Stimulated activated CD4-positive, alpha-beta T cell treated with anti-CD3 and anti-CD28 coated beads, Interleukin-2, amount 100 ng/mL, for 4 hours (primary cell): Measurements from ENCODE around the gene LCP2.
A peak's percentile ranks its signal among the peaks of the same experiment; 100 is the strongest.
"Not testable (repeated sequence)": the region's sequence is repeated elsewhere in the genome, so short reads cannot be mapped to it uniquely, and the experiment has no call there.

ENCODE experiments used
- DNase-seq: peaks from one replicate; pipeline ENCODE4 v3.0.0-alpha.2; 2020; ENCODE audit warnings: low read depth

The LCP2 gene

DNA sequence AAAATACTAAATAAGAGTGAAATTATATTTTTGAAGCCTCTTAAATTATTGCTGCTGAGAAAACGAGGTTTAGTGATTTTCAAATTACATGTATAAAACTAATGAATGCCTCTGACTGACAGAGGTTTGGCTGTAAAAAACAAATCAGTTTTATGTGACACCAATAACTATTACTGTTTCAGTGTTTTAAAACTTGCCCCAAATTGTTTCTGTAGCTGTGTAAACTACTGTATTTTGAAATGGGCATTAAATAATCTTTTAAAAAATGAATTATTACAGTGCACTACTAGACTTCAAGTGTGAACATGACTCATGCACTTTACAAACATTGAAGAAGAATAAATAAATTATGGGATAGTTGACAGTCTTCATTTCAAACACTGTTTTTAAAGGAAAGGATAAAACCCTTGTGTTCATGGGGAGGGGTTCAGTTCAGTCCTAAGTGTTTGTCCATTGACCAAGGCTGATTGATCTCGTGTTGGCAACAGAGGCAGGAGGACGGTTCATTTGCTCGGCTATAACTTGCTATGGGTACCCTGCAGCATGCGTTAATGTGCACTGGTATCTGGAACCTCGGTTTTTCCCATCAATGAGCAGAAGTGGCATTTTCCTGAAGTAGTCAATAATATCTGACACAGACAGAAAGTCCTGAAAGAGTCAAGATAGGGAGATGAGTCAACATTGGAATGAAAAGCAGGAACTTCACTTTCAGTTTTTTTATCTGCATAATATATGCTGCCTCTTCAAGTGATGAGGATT is 49.2 kb downstream of the LCP2 start:
- DNase-seq, result no peak

DNA sequence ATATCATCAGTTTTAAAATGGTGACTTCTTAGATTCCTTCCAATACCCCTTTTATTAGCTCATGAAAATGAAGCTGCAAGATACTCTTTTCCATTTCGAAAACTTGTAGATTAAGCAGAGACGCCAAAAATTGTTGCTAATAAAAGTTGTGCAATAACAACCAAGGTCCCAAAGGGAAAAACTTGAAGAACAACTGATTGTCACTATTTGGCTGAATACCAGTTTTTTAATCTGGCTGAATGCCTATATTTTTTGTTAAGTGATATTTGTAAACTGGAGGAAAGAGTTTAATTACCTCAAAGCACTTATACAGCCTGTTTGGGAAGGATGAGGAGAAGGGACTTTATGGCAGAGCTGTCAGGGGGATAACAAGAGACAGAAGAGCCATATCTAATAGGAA is 50.2 kb downstream of the LCP2 start:
- no peak for DNase-seq

DNA sequence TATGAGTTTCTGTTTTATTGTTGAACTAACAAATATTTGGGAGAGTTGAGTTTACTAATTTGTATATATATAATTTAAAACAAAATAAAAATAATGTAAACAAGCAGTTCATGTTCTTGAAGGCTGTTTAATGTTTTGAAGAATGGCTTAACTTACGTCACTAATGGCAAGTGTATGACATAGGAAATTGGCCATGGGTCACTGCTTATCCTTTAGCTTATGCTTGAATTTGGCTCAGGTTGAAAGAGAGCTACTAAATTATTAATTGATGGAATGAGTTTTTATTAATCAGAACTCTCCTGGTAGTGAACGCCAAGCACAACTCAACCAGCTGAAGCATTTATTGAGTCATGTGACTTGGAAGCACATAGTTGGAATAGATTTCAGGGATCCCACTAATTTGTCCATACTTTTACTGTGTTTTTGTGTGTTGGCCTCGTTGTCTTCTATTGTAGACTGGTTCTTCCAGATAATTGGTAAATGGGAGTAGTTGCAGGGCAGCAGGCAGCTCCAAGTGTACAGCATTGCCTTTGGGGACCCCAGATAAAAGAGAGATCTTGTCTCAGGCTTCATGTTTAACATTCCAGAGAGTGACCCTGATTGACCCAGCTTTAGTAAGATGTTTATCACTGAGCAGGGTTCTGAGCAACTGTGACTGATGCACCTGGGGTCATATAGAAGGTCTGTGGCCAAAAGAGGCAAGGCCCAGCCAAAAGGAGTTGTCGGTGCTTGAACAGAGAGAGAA is 51.3 kb downstream of the LCP2 start:
- no peak for DNase-seq

DNA sequence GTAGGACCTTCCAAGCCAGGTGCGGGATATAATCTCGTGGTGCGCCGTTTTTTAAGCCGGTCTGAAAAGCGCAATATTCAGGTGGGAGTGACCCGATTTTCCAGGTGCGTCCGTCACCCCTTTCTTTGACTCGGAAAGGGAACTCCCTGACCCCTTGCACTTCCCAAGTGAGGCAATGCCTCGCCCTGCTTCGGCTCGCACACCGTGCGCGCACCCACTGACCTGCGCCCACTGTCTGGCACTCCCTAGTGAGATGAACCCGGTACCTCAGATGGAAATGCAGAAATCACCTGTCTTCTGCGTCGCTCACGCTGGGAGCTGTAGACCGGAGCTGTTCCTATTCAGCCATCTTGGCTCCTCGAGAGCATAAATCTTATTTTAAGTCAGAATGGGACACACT is 52.1 kb downstream of the LCP2 start:
- not testable (repeated sequence) for DNase-seq

DNA sequence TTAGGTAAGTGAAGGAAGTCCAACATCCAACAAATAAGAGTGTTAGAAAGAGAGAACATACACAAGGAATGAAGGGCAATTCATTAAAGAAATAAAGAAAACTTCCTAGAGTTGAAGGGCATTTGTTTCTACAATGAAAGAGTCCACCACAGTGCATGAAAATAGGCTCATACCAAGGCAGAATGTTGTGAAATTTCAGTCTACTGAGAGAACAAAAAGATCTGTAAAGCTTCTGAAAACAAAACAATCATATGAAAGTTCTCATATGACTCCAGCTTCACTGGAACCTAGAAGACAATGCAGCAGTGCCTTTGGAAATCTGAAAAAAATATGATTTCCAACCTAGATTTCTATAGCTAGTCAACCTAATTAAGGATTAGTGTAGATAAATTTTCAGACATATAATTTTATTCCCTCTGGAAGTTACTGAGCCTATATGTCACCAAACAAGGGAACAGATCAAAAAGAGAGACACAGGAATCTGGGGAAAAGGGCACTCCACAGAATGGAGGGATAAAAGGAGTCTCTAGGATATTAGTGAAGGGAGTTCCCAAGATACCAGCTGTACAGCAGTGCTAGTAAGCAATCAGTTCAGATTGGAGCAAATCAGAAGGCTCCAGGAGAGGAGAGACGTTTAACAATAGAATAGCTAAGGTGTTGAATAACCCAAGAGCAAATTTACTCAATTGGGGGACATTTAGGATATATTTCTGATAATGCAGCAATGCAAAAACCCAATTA is 59.0 kb downstream of the LCP2 start:
- DNase-seq, result no peak

DNA sequence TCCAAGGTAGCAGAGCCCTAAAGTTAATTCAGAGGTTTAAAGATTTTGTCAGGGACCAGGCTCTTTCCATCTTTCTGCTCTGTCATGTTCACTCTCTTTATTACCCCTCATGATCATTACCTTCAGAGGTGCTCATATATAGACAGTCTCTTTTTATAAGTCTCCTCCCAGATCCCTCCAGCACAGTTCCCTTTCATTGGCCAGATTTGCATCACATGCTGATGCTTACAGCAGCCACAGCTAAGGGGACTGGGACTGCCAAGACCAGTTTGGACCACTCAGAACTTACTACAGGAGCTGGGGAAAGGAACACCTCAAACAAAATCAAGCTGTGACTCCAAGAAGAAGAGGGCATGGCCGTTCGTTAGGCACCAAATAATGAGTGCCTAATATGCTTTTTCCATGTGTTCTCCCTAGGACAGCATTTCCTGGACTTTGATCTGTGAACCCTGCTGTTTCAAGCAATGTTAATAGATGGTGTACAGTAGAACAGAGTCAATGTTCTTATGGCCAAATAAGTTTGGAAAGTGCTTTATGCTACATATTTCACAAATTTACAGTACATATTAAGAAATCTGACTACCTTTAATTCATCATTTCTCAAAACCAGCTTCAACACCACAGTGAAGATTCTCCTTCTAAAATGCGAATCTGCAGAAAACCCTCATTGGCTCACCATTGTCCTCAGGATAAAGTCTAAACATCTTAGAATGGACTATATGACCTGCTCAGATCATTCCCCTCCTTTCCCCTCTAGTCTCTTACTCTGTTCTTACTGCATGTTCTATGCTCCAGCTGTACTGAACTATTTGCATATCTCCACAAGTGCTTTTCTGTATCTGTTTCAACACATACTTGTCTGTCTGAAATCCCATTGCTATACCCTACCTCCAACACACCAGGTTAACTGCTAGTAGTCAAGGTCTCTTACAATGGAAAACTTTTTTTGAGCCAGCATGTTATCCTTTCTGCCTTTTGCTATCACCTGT is 61.4 kb downstream of the LCP2 start:
- DNase-seq, result no peak

DNA sequence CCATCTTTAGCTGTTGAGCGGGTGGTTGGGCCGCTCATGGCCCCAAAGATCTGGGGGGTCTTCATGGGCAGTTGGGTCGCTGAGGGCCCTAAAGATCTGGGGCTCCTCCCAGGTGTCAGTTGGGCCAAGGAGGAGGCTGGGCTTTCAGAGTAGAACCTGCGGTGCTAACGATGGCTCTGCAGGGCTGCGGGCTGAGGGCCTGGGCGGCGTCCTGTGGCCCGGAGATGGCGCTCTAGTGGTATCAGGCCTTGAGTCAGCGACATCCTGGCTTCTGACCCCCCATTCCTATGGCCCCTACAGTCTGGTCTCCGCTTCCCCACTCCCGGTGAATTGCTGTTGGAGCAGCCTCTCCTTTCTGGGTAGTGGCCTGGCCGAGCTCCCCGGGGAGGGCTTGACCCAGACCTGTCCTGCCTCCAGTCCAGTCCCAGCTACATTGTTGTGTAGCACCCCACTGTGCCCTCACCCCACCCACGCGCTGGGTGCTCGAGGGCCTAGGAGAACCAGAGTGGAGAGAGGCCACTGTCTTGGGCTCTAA is 64.2 kb downstream of the LCP2 start:
- no peak for DNase-seq

DNA sequence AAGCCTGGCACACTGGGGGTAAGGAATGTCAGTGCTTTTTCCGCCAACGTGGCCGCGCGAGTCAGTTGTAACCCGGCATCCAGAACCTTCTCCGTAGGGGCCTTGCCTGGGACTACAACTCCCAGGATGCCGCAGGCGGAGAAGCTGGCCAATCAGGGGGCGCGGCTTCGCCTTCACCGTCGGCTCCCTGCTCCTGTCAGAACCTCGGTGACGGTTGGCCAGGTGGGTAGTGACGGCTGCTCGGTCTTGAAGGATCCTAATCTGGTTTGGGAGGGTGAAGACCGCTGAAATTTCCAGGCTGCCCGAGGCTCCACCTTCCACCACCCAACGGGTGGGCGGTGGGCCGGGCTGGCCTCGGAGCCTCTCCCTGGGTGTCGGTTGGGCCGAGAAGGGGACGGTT is 64.8 kb downstream of the LCP2 start, which contains the start of gene C5orf58:
C5orf58 (plus strand) TSS at position 200 of the 400 bp plus-strand sequence. CDS start 1,992 bp downstream, outside the sequence.
- no peak for DNase-seq

DNA sequence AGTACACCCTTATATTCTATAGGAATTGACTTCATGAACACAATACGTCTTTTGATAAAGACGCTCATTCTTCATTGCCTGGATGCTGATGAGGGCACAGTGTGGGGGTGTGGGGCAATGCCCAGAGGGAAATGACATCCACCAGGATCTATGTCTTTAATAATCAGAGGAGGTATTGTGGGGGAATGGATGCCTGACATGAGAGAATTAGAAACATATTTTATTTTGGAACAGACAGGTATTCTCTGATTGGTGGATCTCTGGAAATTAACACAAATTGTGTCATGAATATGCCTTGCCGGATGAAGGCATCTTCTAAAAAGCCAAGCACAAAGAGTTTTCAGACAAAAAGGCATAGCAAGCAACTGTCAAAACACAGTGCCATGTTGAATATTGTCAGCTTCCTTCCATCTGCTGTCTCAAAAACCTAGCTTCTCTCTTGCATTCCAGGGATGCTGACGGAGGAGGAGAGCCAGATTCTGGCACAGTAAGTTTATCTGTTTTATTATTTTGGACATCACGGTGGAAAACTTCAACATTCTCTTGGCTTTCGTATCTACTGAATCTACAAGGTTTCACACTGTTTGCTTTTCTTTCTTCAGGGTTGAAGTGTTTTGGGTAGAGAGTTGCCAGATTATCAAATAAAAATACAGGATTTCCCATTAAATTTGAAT is 68.7 kb downstream of the LCP2 start:
- DNase-seq, result no peak

DNA sequence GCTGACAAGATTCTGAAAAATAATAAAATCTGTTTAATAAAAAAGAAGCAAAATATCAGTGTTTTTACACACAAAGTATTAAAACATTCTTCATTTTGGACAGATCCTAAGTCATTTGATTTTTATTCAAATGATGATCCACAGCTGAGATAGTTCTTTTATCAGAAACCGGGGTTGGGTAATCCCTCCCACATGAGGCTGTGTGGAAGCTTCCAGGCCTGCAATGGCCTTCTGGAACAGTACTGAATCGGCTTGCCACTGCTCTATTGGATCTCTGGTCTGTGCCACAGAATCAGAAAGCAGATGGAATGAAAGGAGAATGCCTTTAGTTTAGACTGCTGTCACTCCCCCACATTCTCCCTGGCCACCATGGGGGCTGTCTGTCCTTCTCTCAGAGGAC is 70.9 kb downstream of the LCP2 start:
- DNase-seq, result no peak

DNA sequence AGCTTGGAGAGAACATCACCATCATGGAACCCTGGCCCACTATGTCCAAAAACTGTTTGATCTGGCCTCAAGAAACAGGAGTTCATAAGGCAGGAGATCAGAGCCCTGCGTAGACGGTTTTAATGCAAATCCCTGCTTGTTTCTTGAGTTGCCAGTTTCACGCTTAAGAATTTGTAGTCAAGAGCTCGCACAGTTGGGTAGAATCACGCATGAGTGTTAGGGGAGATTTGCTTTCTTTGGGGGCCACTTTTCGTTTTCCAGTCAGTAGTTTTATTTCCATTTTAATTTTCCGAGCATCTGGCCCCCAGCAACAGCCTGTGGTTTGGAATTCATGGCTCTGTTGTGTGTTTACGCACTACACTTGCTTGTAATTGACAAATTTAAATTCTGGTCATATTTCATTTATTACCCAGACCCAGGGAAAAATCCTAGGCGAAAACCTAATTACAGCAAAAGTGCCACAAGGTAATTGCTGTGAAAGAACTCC is 71.4 kb downstream of the LCP2 start:
- no peak for DNase-seq

DNA sequence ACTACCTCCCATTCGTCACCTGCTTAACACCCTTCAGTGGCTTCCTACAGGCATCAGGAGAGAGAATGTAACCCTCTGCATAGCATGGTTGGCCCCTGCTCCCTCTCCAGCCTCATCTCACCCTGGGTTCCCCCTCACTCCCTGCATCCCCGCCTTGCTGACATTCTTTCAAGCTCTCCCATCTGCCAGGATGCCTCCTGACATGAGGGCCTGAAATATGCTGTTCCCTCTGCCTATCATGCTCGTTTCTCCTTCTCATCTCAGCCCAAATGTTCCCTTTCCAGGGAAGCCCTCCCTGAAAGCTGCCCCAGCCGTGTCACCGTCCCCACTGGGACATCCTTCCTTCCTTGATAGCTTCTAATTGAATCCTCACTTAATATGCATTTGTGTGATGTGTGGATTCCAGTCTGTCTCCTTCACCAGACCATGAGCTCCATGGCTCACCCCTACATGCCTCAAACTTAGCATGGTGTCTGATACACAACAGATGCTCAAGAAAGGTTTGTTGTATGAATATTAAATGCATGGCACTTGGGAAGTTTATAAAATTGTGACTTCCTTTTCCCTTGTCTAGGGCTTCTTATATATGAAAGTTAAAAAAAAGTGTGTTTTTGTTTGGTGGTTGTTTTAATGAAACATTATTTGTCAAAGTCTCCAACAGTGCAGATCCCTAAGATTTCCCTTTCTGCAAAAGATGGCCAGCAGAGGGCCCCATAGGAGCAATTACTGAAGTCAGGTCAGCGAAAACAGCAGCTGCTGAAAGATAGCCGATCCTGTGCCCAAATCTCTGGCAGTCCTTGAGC is 72.0 kb downstream of the LCP2 start:
- DNase-seq, result peak; percentile 67

DNA sequence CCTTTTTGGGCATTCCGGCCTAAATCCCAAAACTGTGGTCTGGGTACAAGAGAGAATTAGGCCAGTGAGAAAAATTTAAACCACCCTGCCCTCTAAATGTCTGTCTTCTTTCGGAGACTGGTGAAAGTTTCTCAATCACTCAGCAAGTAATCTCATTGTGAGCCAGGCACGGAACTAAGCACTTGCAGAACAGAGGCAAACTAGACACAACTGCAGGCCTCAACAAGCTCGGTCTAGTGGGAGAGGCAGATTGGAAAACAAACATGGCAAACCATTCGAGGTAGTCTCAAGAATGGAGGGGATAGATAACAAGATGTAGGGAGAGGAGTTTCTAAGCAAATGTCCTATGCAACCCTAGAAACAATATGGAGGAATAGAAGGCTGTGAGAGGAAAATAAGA is 73.7 kb downstream of the LCP2 start:
- no peak for DNase-seq

DNA sequence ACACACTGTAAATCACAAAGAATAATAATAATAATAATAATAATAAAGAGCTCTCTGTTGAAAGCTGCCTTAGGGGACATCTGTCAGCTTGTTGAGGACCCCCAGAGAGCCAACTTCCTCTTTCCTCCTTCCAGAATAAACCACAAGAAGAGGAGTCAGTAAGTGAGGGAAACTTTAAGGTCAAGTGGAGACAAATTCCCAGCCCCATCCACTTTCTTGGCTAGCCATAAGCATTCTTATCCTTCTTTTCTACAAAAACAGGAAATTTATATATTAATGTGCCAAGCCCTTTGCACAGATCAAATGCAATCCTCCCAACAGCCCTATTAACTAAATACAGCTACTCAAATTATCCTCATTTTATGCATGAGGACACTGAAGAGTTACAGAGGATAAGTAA is 74.2 kb downstream of the LCP2 start:
- DNase-seq, result no peak

DNA sequence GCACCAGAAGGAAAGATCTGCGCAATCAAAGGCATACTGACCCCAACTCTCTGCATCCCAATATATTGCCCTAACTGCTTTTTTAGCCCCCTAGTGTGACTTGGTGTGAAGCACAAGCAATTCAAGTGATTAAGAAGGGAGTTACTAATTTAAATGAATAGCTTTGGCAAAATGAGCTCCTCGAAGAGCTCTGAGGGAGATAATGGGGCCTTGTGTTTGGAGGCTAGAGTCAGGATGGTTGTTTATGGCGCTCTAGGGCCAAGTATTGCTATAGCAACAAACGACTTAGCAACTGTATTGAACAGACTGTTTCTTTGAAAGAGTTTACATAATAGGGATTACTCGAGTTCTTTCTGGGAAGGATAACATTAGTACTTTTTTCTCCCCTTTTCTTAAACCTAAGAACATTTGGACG is 76.2 kb downstream of the LCP2 start:
- DNase-seq, result no peak

DNA sequence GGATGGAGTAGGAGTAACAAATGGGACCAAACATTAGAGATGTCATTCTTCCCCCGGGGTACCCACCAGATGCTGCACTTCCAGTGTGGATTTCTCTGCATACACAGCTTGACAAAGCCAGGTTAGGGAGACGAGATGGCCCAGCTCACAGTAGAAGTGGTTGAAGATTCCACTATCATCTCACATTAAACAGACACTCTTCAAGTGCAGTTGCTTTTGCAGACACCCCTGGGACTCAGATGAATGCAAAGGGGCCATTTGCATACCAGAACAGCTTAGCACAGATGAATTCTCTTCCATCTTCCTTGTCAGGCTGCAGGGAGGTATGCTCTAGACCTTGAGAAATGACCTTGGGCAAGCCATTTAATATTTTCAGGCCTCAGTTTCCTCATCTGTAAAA is 77.4 kb downstream of the LCP2 start:
- DNase-seq, result no peak

DNA sequence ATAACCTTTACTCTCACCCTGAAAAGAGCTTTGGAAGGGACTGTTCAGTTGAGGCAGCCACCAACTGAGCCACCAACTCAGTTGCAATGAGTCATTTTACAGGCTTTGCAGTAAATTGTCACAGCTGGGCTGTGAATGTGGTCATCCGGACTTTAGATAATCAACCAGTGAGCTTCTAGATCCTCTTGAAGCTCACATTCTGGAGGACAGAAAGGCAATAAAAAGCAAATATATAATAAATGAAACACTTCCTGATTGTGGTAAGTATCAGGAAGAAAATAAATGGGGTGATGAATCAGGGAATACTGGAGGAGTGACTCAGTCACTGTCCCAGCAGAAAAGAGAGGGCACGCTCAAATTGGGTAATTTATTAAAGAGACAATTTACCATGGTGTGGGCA is 78.0 kb downstream of the LCP2 start:
- DNase-seq, result no peak

DNA sequence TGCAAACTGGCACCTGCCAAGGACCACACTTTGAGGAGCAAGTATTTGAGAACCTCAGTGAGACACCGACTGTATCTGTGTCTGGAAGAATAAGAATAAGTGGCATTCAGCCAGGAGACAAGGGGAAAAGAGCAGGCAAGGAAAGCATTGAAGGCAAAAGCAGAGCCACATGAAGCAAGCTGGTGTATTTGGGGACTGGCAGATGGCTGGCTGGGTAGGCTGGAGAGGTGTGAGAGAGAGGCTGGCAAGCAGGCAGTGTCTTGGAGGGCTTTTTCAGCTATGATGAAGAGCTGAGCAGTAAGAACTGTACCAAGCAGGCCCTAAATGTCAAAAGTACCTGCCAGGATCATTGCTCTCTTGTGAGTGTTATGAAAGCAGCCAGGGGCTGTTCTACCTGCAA is 78.9 kb downstream of the LCP2 start:
- DNase-seq, result no peak

DNA sequence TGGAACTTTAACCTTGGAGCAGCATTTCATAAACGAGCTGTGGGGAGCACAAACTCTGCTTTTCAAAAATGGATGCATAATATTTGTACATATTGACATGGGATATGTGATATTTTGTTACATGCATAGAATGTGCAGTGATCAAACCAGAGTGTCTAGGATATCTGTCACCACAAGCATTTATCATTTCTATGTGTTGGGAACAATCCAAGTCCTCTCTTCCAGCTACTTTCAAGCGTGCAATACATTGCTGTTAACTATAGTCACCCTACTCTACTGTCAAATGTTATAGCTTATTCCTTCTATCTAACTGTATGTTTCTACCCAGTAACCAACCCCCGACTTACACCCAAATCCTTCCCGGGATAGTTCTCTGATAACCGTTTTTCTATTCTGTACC is 79.7 kb downstream of the LCP2 start:
- DNase-seq, result no peak
